H1 (cell line): ENCODE measurements around the gene MTMR4. TPM values are rescaled to one million over a fixed set of nuclear protein-coding genes. Genes with fewer than 3 reads are reported as not detected.

Experiments used
- CTCF ChIA-PET: fragments of 300-600 bp; sonication (Branson Sonifier 250); formaldehyde crosslinking; loops from one replicate; lab custom pipeline; 2021; ENCODE audit not compliant: partially characterized antibody; lab: Charles Lee
- POLR2A ChIA-PET: fragments of 300-600 bp; sonication (Branson Sonifier 250); formaldehyde crosslinking; loops from one replicate; lab custom pipeline; 2021; ENCODE audit warnings: inconsistent platforms; ENCODE audit not compliant: partially characterized antibody; lab: Charles Lee
- DNase-seq, 2 experiments: peaks; one replicate each; pipeline versions ENCODE4 v3.0.0 to v3.0.0-alpha.2; 2010 to 2022; ENCODE audit warnings: low spot score in 2 of 2, low read depth in 1 of 2, mixed read lengths in 1 of 2
- FAIRE-seq: peaks from 2 replicates; lab custom pipeline; 2011; peaks lifted over from hg19 to GRCh38; lab: Jason Lieb, UNC
- H2AFZ ChIP-seq: 2 replicates; pipeline ENCODE4 v1.8.1; 2012; ENCODE audit warnings: low read length, inconsistent platforms
- H2AK5ac ChIP-seq: 2 replicates; pipeline ENCODE4 v1.6.1; 2013; ENCODE audit warnings: low read depth, low read length
- H2BK120ac ChIP-seq: replicated peaks from 2 replicates; pipeline ENCODE3; 2013; ENCODE audit warnings: low read depth, low read length, inconsistent platforms
- H2BK12ac ChIP-seq: 2 replicates; pipeline ENCODE4 v1.6.1; 2013; ENCODE audit warnings: low read depth, low read length
- H2BK15ac ChIP-seq: 2 replicates; pipeline ENCODE4 v1.6.1; 2013; ENCODE audit warnings: low read length
- H2BK20ac ChIP-seq: 2 replicates; pipeline ENCODE4 v1.6.1; 2013; ENCODE audit warnings: low read length
- H2BK5ac ChIP-seq: 2 replicates; pipeline ENCODE4 v1.6.1; 2013; ENCODE audit warnings: low read depth, low read length
- H3K14ac ChIP-seq: 2 replicates; pipeline ENCODE4 v1.6.1; 2013; ENCODE audit warnings: inconsistent platforms; ENCODE audit not compliant: insufficient read length
- H3K18ac ChIP-seq: 2 replicates; pipeline ENCODE4 v1.6.1; 2013; ENCODE audit warnings: low read length; ENCODE audit errors: extremely low read depth
- H3K23ac ChIP-seq: 2 replicates; pipeline ENCODE4 v1.6.1; 2013; ENCODE audit warnings: inconsistent platforms; ENCODE audit not compliant: insufficient read length
- H3K23me2 ChIP-seq: 2 replicates; pipeline ENCODE4 v1.6.1; 2013; ENCODE audit warnings: low read depth, low read length
- H3K27ac ChIP-seq: 2 replicates; pipeline ENCODE4 v1.6.1; 2011; ENCODE audit warnings: low read depth, low read length, inconsistent platforms
- H3K27me3 ChIP-seq, 4 experiments: replicated peaks in 1 of 4; 1 replicate in 1 of 4; 2 replicates in 3 of 4; pipeline versions ENCODE4 v1.6.1 to v1.8.1; 2011 to 2013; ENCODE audit warnings: low read length in 3 of 4, mild to moderate bottlenecking in 3 of 4, inconsistent platforms in 2 of 4, mixed read lengths in 2 of 4, moderate library complexity in 1 of 4; ENCODE audit not compliant: control insufficient read depth in 3 of 4, insufficient read depth in 3 of 4; ENCODE audit errors: extremely low read depth in 1 of 4
- H3K36me3 ChIP-seq, 4 experiments: 2 replicates each; pipeline versions ENCODE4 v1.6.1 to v1.8.1; 2011 to 2013; ENCODE audit warnings: mild to moderate bottlenecking in 4 of 4, low read length in 3 of 4, moderate library complexity in 2 of 4, control low read depth in 1 of 4, inconsistent platforms in 1 of 4; ENCODE audit not compliant: insufficient read depth in 4 of 4, control insufficient read depth in 2 of 4
- H3K4ac ChIP-seq: replicated peaks from 2 replicates; pipeline ENCODE3; 2013; ENCODE audit warnings: low read length, low read depth, mixed read lengths, inconsistent platforms; ENCODE audit not compliant: insufficient read length
- H3K4me1 ChIP-seq, 4 experiments: replicated peaks in 1 of 4; 1 replicate in 1 of 4; 2 replicates in 3 of 4; pipeline versions ENCODE4 v1.6.1 to v1.8.1; 2011 to 2013; ENCODE audit warnings: low read length in 3 of 4, inconsistent platforms in 2 of 4, mixed read lengths in 1 of 4; ENCODE audit not compliant: insufficient read depth in 4 of 4, control insufficient read depth in 3 of 4
- H3K4me2 ChIP-seq, 2 experiments: 2 replicates each; pipeline versions ENCODE4 v1.6.1 to v1.8.1; 2011 to 2013; ENCODE audit warnings: low read depth in 2 of 2, low read length in 2 of 2, control low read depth in 1 of 2, inconsistent platforms in 1 of 2, mild to moderate bottlenecking in 1 of 2; ENCODE audit not compliant: insufficient read depth in 1 of 2
- H3K4me3 ChIP-seq, 4 experiments: fragments of 200-600, 300-600 bp in 1 of 4; sonication (generic), shearing (Covaris generic), sonication (Bioruptor Twin) in 1 of 4; 2 replicates each; pipeline versions ENCODE4 v1.5.1 to v1.8.1; 2011 to 2016; ENCODE audit warnings: low read length in 4 of 4, low read depth in 3 of 4, control low read depth in 2 of 4, inconsistent platforms in 2 of 4, mild to moderate bottlenecking in 2 of 4, mixed read lengths in 1 of 4, moderate library complexity in 1 of 4; ENCODE audit not compliant: insufficient read depth in 2 of 4; ENCODE audit errors: extremely low read depth in 1 of 4
- H3K56ac ChIP-seq: replicated peaks from 2 replicates; pipeline ENCODE3; 2013; ENCODE audit warnings: low read depth, mild to moderate bottlenecking, mixed read lengths, low read length, inconsistent platforms; ENCODE audit not compliant: insufficient read length
- H3K79me1 ChIP-seq: 2 replicates; pipeline ENCODE4 v1.6.1; 2013; ENCODE audit warnings: low read depth, low read length, control low read depth
- H3K79me2 ChIP-seq, 2 experiments: 2 replicates each; pipeline versions ENCODE4 v1.6.1 to v1.8.1; 2012 to 2013; ENCODE audit warnings: low read length in 2 of 2, mild to moderate bottlenecking in 2 of 2, inconsistent platforms in 1 of 2; ENCODE audit not compliant: insufficient read depth in 2 of 2, control insufficient read depth in 1 of 2
- H3K9ac ChIP-seq, 4 experiments: replicated peaks in 1 of 4; 1 replicate in 1 of 4; 2 replicates in 3 of 4; pipeline versions ENCODE4 v1.6.1 to v1.8.1; 2011 to 2013; ENCODE audit warnings: low read depth in 3 of 4, low read length in 3 of 4, control low read depth in 2 of 4, mild to moderate bottlenecking in 2 of 4, moderate library complexity in 2 of 4, inconsistent platforms in 1 of 4; ENCODE audit errors: extremely low read depth in 1 of 4
- H3K9me3 ChIP-seq, 2 experiments: 2 replicates each; pipeline versions ENCODE4 v1.6.1 to v1.8.1; 2012 to 2013; ENCODE audit warnings: mild to moderate bottlenecking in 2 of 2, moderate library complexity in 2 of 2, control low read depth in 1 of 2, inconsistent platforms in 1 of 2, low read depth in 1 of 2, low read length in 1 of 2, mixed read lengths in 1 of 2; ENCODE audit not compliant: insufficient read depth in 2 of 2
- H4K20me1 ChIP-seq, 2 experiments: replicated peaks in 1 of 2; 2 replicates each; pipeline versions ENCODE3 to v1.8.1; 2011 to 2013; ENCODE audit warnings: inconsistent platforms in 2 of 2, low read length in 2 of 2, mild to moderate bottlenecking in 1 of 2; ENCODE audit not compliant: insufficient read depth in 2 of 2, control insufficient read depth in 1 of 2
- H4K5ac ChIP-seq: 2 replicates; pipeline ENCODE4 v1.6.1; 2013; ENCODE audit warnings: low read length, low read depth, mixed read lengths, inconsistent platforms; ENCODE audit not compliant: insufficient read length
- H4K8ac ChIP-seq: 2 replicates; pipeline ENCODE4 v1.8.0; 2013; ENCODE audit warnings: mild to moderate bottlenecking, moderate library complexity, low read length, inconsistent platforms; ENCODE audit not compliant: insufficient read depth; ENCODE audit errors: extremely low read depth
- H4K91ac ChIP-seq: replicated peaks from 2 replicates; pipeline ENCODE3; 2013; ENCODE audit warnings: low read length, mixed read lengths, inconsistent platforms; ENCODE audit not compliant: insufficient read length
- CBX5 ChIP-seq: fragments of 300-800, 300-1000 bp; sonication (generic); IDR thresholded peaks from 2 replicates; pipeline ENCODE4 v1.7.1; 2016; ENCODE audit warnings: antibody characterized with exemption, low read length, low read depth
- CBX8 ChIP-seq: fragments of 300-800, 300-1000 bp; sonication (generic); IDR thresholded peaks from 2 replicates; pipeline ENCODE4 v1.7.1; 2016; ENCODE audit warnings: low read depth, low read length, borderline replicate concordance
- GTF2F1 ChIP-seq: IDR thresholded peaks from 2 replicates; pipeline ENCODE4 v1.6.1; 2012; ENCODE audit warnings: low read depth, low read length, improper control_type of control experiment, borderline replicate concordance
- JUND ChIP-seq: IDR thresholded peaks from 2 replicates; pipeline ENCODE4 v1.6.1; 2011; ENCODE audit warnings: mild to moderate bottlenecking, improper control_type of control experiment, low read length
- POLR2A ChIP-seq, 2 experiments: IDR thresholded peaks; 1 replicate in 1 of 2; 2 replicates in 1 of 2; pipeline ENCODE4 v1.6.1; 2011; ENCODE audit warnings: low read depth in 2 of 2, low read length in 2 of 2, mild to moderate bottlenecking in 2 of 2; ENCODE audit errors: control extremely low read depth in 1 of 2
- RNF2 ChIP-seq: fragments of 200-900, 300-1000 bp; sonication (generic); IDR thresholded peaks from 2 replicates; pipeline ENCODE4 v1.7.1; 2016; ENCODE audit warnings: borderline replicate concordance, low read depth, mild to moderate bottlenecking, antibody characterized with exemption, low read length; ENCODE audit not compliant: poor library complexity, severe bottlenecking; ENCODE audit errors: missing control alignments
- WGBS, 2 experiments: shearing (Covaris generic) in 1 of 2; methylation state at CpG; one replicate each; pipeline versions ENCODE4 v1.1.6 to v1.1.7; 2013 to 2015; ENCODE audit warnings: low lambda C conversion rate in 2 of 2, mixed read lengths in 2 of 2, inconsistent platforms in 1 of 2, low coverage in 1 of 2, missing lambda C conversion rate in 1 of 2; ENCODE audit not compliant: insufficient replicate concordance in 2 of 2, insufficient coverage in 1 of 2, insufficient read length in 1 of 2; ENCODE audit errors: extremely low coverage in 1 of 2, missing lambda C conversion rate in 1 of 2; 5-methylcytosine and 5-hydroxymethylcytosine counted together
- polyA plus RNA-seq, 7 experiments: library from polyadenylated mRNA; depleted of rRNA in 3 of 7; stranded (reverse) in 5 of 7; unstranded in 2 of 7; fragments of >200 nt in 5 of 7; fragments of 200-250 nt in 2 of 7; gene quantifications; 1 replicate in 5 of 7; 2 replicates in 1 of 7; 4 replicates in 1 of 7; pipeline versions ENCODE4 v1.2.1 to v1.2.3, GENCODE V29; 2011 to 2013; ENCODE audit warnings: missing spikeins in 2 of 7, mixed read lengths in 2 of 7
- total RNA-seq: library from RNA; stranded (reverse); fragmentation: NEBNext Ultra II Directional; extraction: Animal tissue kit (Norgen Biotek cat#: 25700); gene quantifications from 2 replicates; pipeline ENCODE4 v1.2.1, GENCODE V29; 2021
- TF ChIP-seq, protein P1 (sequence below): IDR thresholded peaks from 2 replicates; pipeline ENCODE4 v1.6.1; 2011; ENCODE audit warnings: low read depth, mild to moderate bottlenecking, low read length; ENCODE audit not compliant: insufficient read depth

MTMR4 gene
- total and polyA plus RNA-seq, 2 of the 8 experiments (the other 6 are each of a cell fraction or from before 2014, with no cell fraction given): 15.9 to 39.2 TPM

- Histone ChIP-seq H3K79me1 (no peaks in the 10 kb centered on the region), H3K18ac (no peak overlapping the region), H4K20me1 (no peaks in the 10 kb centered on the region), H3K79me2 (no peaks in the 10 kb centered on the region), H3K23me2 (no peaks in the 10 kb centered on the region), H3K56ac (no peak overlapping the region), H3K27me3 (no peaks in the 10 kb centered on the region), H3K4ac (no peak overlapping the region), H3K36me3 (no peaks in the 10 kb centered on the region), H4K8ac (no peak overlapping the region), H3K4me3 (no peak overlapping the region), H3K9me3 (no peaks in the 10 kb centered on the region), H2BK15ac (no peak overlapping the region), H4K91ac (no peak overlapping the region), H2AFZ (no peak overlapping the region), H2BK5ac (no peak overlapping the region), H3K4me1 (no peaks in the 10 kb centered on the region), H4K5ac (no peak overlapping the region), H2BK20ac (no peak overlapping the region), H2BK12ac (no peak overlapping the region), H3K14ac (no peak overlapping the region)
- WGBS, 2 experiments: 84% methylated on average over 5 of the region's 5 CpGs; no CpG with 5 or more reads in 1 of the 2 experiments
- CTCF ChIA-PET: interaction anchor here (0.6 to 2.7 kb wide), 6 partner anchors 15 to 35 kb away, joined by 3 to 10 read pairs (median 4); no protein-coding TSS in a partner anchor
- DNase-seq: no peak
- TF ChIP-seq, protein P1, sequence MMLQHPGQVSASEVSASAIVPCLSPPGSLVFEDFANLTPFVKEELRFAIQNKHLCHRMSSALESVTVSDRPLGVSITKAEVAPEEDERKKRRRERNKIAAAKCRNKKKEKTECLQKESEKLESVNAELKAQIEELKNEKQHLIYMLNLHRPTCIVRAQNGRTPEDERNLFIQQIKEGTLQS: no peak
- TF ChIP-seq CBX5 (no peak), POLR2A (IDR thresholded peaks at IDR 0.05; ENCODE audit: control extremely low read depth in 1 of 2, low read depth in 2 of 2, low read length in 2 of 2) (no peak), JUND (no peak), RNF2 (no peak), CBX8 (no peak), GTF2F1 (no peak)
- TF ChIP-seq, all 59 proteins: peak for 0
- Histone ChIP-seq H3K27ac (no peak overlapping the region), H3K23ac (no peak overlapping the region), H2AK5ac (no peak overlapping the region), H2BK120ac (no peak overlapping the region), H3K9ac (no peak overlapping the region), H3K4me2 (no peak overlapping the region)
- FAIRE-seq: no peak
- POLR2A ChIA-PET: interaction anchor here (1.6 kb wide), 1 partner anchor 43 kb away, joined by 3 read pairs; the partner anchor contains the start of gene MTMR4
Measured at GRCh38 chr17:58556833-58557250, 42.4 kb upstream of the MTMR4 start.
